ENCODE measurements around the gene IL17B.

DNA sequence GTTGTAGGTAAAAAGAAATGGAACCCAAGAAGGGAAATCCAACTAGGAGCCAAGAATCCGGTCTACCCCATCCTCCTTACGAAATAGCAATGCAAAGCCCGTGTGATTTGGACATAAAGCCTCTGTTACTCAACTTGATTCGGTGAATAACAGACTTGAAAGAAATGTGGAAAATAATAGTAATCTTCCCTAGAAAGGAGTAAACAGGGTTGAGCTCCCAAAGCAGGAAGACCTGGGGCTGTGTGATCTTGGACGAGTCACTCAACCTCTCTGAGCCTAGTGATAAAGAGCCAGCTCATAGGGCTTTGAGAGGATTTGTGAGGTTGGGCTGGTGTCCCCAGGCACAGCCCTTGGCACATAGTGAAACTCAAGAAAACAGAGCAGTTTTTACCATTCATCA lies 42.7 kb upstream of the IL17B start:
- TF ChIP-seq CTCF (IDR thresholded peaks at IDR 0.05) (no peak), POLR2A (IDR thresholded peaks at IDR 0.05) (no peak)

Data from Peyer's patch (tissue), 4 donors.